ENCODE data around the gene TNRC18.

DNA sequence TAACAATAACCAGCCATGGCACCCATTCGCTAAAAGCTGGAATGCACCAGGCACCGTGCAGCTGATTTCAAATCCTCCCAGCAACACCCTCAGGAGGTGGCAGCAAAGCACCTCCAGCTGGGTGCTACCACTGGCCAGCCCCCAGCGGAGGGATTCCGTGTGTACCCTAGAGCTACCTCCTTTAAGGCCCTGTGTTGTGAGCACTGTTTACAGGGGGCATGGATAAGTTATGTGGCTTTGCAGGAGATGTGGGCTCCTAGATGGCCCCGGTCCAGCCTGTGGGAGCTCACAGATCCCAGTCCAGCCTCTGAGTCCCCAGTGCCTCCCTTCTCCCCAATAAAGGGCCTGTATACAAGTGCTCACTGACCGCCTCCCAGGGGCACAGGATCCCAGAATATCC, 27.1 kb downstream of the TNRC18 start:
- no peak for TF ChIP-seq SUZ12 (IDR thresholded peaks at IDR 0.05; ENCODE audit: extremely low read depth, insufficient read depth, insufficient read length)
- TF ChIP-seq YY1 (IDR thresholded peaks at IDR 0.05; ENCODE audit: insufficient read depth, insufficient read length), result no peak

All from NT2/D1 (cell line).